Activated CD8-positive, alpha-beta memory T cell treated with anti-CD3 and anti-CD28 coated beads, Interleukin-2, amount 50 U/mL, for 24 hours (primary cell): ENCODE data around the gene C1orf74.

ENCODE experiments used
- DNase-seq: peaks from one replicate; pipeline ENCODE4 v3.0.0-alpha.2; 2020; ENCODE audit errors: extremely low read depth

The C1orf74 gene

DNA sequence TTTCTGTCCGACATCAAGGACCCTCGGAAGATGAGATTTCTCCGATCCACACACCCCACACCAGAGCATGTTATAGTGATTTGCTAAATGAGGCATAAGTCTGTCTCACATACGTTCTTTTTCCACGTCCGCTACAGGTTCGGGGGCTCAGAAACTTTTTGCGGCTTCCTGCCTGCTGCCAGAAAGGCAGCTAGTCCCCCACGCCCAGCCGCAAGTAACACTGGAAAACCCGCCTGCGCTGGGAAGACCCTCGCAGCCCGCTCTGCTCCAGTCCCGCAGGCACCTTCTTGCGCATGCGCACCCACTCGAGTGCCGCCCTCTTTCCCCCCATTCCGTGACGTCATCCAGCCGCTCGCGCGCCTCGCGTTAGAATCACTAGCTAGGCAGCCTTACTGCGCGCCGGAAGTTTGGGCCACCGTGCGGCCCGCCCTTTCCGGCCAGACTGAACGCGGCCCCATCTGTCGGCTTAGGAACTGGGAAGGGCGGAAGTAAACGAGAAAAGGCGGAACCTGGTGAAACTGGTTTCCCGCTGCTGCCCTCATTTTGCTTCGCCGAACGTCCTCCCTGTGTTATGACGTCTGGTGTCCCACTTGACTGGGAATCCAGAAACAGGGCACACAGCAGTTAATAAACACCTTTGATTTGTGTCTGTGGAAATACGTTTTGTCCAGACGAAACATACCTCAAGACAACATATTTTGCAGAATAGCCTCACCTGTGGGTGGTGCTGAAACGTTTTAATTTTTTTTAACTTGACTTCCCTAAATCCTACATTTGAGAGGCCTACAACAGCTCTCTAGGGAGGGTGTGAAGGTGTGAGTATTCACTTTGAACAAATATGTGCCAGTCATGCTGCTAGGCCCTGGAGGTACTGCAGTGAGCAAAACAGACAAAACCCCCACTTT, at the start of gene C1orf74:
Gene C1orf74, minus strand, starts transcription at position 295 of the 905 bp plus-strand sequence. CDS start 925 bp downstream, outside the sequence.
- DNase-seq, result peak; percentile 100

- DNase-seq, result no peak
Measured at GRCh38 chr1:209831615-209832014, 47.3 kb upstream of the C1orf74 start.

- DNase-seq, result no peak
Measured at GRCh38 chr1:209830722-209831121, 46.4 kb upstream of the C1orf74 start.

DNA sequence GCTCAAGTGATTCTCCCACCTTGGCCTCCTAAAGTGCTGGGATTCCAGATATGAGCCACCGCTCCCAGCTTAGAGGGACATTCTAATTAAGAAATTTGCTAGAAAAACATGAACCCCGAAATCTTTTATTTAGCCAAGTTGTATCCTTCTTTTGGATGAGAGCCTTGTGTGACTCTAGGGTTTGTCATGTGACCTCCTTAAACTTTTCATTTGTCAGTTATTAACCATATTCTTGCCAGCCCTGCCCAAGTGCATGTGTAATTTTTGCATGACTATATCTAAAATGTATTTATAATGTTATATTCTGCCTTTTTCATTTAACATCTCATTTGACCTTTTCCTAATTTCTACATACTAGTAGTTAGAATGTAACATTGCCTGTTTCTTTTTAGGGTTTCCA, 45.4 kb upstream of the C1orf74 start:
- no peak for DNase-seq

DNA sequence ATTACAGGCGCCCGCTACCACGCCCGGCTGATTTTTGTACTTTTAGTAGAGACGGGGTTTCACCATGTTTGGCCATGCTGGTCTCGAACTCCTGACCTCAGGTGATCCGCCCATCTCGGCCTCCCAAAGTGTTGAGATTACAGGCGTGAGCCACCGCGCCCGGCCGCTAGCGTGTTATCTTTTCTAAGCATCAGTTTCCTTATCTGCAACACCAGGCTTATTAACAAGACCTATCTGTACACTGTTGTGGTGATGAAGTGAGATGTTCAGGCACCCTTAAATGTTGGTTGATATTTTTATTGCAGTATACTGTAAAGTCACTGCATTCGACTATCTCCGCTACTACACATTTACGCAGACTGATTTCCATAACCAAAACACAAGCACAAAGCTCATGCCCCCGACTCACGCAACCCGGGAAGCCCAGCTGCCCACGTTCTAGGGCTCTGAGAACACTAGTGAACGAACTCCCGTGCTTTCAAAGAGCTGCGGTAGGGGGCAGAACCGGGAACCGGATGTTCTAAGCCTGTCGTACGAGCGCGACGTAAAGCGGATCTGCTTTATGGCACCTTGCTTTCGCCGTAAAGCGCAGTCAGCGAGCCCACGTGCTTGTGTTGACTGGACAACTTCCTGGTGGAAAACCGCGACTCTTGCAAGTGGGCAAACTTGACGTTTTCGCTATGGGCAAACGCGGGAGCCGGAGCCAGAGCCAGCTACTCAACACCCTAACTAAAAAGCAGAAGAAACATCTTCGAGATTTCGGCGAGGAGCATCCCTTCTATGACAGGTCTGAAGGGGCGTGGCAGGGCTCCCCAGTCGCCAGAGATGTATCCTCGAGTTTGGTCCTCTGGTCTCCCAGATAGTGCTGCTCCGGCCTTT, 43.3 kb upstream of the C1orf74 start, which contains the start of gene UTP25:
Gene UTP25, plus strand, starts transcription at position 589 of the 879 bp plus-strand sequence. Its CDS starts 92 bp downstream, at position 681.
- DNase-seq, result peak; percentile 82

- no peak for DNase-seq
Measured at GRCh38 chr1:209825591-209826434, 41.5 kb upstream of the C1orf74 start.

GRCh38 chr1:209823143-209824041, 39.0 kb upstream of the C1orf74 start:
- no peak for DNase-seq

GRCh38 chr1:209822706-209823105, 38.3 kb upstream of the C1orf74 start:
- no peak for DNase-seq

DNA sequence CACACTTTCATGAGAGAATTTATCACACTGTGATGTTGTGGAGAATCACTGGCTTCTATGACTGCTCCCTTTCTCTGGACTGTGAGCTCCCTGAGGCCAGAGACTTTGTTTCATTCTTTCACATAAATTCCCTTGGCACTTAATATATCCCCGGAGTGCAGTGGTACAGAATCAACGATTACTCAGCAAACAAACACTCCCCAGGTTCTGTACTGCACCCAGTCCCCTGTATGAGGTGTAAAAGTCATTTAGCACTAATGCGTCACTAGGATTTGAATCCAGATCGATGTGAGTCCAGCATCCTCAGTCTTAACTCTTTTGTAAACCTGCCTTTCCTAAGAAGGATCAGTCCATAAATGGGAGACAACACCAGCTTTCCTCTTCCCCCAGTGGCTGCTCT, 36.6 kb upstream of the C1orf74 start:
- no peak for DNase-seq

- no peak for DNase-seq
Measured at GRCh38 chr1:209819058-209819457, 34.7 kb upstream of the C1orf74 start.

- DNase-seq, result no peak
Measured at GRCh38 chr1:209817691-209818090, 33.3 kb upstream of the C1orf74 start.

DNA sequence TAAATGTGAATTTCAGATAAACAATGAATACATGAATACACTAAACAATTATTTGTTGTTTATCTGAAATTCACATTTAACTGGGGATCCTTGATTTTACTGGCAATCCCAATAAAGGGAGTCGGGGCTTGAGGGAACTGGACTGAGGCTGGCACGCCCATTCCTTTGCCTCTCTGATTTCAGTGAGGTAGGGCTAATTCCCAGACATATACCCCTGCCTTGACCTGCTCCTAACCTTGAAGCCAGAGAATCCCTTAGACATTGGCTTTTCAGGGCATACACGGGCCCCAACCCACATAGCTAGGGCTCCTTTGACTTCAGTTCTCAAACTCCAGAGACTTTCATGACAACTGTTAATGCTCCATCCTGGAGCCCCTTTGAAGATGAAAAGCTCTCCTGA, 32.6 kb upstream of the C1orf74 start:
- no peak for DNase-seq

DNA sequence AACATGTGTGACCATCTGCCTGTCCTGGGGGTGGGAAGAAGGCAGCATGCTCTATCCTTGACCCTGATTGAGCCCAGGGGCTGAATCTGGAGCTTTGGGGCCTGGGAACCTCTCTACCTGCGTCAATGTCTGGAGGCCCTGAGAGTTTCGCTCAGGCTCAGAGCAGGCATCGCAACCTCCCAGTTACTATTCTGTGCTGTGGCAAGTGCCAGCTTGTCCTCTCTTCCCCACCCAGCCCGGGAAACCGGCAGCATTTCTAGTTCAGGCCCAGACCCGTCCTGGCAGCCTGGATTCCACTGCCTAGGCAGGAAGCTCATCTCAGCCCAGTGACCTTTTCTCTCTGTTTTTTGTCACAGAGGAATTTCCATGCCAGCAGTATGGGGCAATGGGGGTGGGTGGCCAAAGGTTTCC, 31.6 kb upstream of the C1orf74 start:
- DNase-seq, result no peak

GRCh38 chr1:209815490-209815889, 31.1 kb upstream of the C1orf74 start:
- DNase-seq, result no peak

DNA sequence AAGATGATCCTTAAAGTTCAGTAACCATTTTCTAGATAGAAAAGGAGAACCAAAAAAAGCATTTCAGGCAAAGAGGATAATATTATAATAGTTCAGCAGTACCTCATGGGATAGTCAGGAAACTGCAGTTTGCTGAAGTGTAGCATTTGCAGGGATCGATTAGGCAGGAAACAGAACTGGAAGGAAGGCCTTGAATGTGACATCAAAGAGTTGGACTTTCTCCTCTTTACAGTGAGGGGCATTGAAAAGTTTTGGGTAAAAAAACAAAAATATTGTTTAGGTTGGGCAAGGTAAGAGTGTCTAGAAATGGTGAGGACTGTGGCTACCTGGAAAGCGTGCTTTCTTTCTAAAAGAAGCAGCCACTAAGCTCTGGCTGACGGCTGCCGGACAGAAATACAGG, 29.5 kb upstream of the C1orf74 start:
- no peak for DNase-seq

DNA sequence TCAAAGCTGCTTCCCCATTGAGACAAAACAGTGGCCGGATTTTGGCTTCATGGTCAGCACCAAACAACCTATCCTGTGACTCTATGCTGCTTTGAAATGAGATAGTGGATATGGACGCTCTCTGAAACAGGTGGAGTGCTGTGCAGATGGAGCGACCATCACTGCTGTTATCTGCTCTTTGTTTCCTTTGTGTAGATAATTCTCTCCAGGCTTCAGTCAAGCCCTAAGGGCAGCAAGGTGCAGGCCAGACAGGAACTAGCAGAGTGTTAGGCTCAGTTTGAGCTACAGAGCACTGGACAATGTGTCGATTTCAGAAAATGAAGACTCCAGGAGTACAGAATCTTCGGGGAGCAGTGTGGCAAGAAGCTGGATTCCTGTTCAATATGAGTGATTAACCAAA, 26.4 kb upstream of the C1orf74 start:
- DNase-seq, result no peak

- no peak for DNase-seq
Measured at GRCh38 chr1:209809611-209810010, 25.3 kb upstream of the C1orf74 start.

DNA sequence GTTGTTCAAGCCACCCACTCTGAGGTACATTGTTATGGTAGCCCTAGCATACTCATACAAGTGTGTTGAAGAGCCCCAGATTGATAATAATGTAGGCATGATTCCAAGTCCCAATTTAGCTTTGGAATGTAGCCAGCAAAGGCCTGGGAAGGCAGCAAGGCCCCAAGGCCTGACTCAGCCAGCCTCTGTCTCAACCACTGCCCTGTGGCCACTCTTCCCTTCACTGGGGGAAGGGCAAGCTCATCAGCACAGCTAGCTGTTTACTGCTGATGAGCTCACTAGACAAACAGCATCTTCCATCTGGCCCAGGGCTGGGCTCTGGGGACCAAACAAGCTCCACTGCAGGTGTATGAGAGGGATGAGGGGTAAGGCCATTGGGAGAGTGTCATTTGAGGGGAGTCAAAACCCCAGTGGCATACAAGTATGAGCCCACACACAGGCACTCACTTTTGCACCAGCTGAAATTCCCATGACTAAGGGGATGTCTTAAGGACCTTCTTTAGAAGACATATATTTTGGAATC, 23.8 kb upstream of the C1orf74 start:
- DNase-seq, result no peak

GRCh38 chr1:209807509-209807908, 23.1 kb upstream of the C1orf74 start:
- DNase-seq, result no peak
